HepG2 (cell line): ENCODE measurements around the gene TMEM95. TPM values are rescaled to one million over a fixed set of nuclear protein-coding genes. Genes with fewer than 3 reads are reported as not detected.

Experiments used
- ARNTL ChIP-seq: sonication (generic); formaldehyde crosslinking; IDR thresholded peaks from 2 replicates; pipeline ENCODE4 v1.4.0; 2020; ENCODE audit warnings: mild to moderate bottlenecking, missing genetic modification reagents
- CCAR2 ChIP-seq: fragments of 200-400 bp; formaldehyde crosslinking; optimal IDR thresholded peaks from 2 replicates; pipeline ENCODE3; 2018; ENCODE audit warnings: low read depth, mild to moderate bottlenecking, low read length, moderate library complexity
- DR1 ChIP-seq: sonication (generic); formaldehyde crosslinking; IDR thresholded peaks from 2 replicates; pipeline ENCODE4 v1.8.0; 2021; ENCODE audit warnings: mild to moderate bottlenecking, missing genetic modification reagents, inconsistent platforms
- JDP2 ChIP-seq: sonication (generic); formaldehyde crosslinking; IDR thresholded peaks from 2 replicates; pipeline ENCODE4 v1.8.1; 2022; ENCODE audit warnings: missing genetic modification reagents, borderline replicate concordance
- KDM6A ChIP-seq: IDR thresholded peaks from 2 replicates; pipeline ENCODE4 v1.6.1; 2016; ENCODE audit warnings: low read depth
- KLF13 ChIP-seq: sonication (generic); formaldehyde crosslinking; IDR thresholded peaks from 2 replicates; pipeline ENCODE4 v1.4.0; 2020; ENCODE audit warnings: mild to moderate bottlenecking, missing genetic modification reagents
- LCORL ChIP-seq, 2 experiments: fragments of 450-650 bp in 1 of 2; sonication (generic) in 1 of 2; formaldehyde crosslinking in 1 of 2; IDR thresholded peaks; 2 replicates each; pipeline versions ENCODE4 v1.5.0 to v1.6.1; 2017 to 2020; ENCODE audit warnings: antibody characterized with exemption in 1 of 2, missing genetic modification reagents in 1 of 2
- MED1 ChIP-seq: sonication (generic); formaldehyde crosslinking; IDR thresholded peaks from 2 replicates; pipeline ENCODE4 v1.4.0; 2020; ENCODE audit warnings: missing genetic modification reagents
- PHF5A ChIP-seq: IDR thresholded peaks from one replicate; pipeline ENCODE4 v1.6.1; 2018; ENCODE audit warnings: low read depth, missing genetic modification reagents; ENCODE audit not compliant: unreplicated experiment
- PITX1 ChIP-seq: sonication (generic); formaldehyde crosslinking; IDR thresholded peaks from 2 replicates; pipeline ENCODE4 v1.5.1; 2020; ENCODE audit warnings: mild to moderate bottlenecking, missing genetic modification reagents
- RBFOX2 ChIP-seq: fragments of 200-400 bp; formaldehyde crosslinking; IDR thresholded peaks from 2 replicates; pipeline ENCODE4 v1.6.1; 2017; ENCODE audit warnings: low read depth, mild to moderate bottlenecking, low read length
- SIX1 ChIP-seq: sonication (generic); formaldehyde crosslinking; IDR thresholded peaks from 2 replicates; pipeline ENCODE4 v1.4.0; 2020; ENCODE audit warnings: missing genetic modification reagents, borderline replicate concordance
- SP4 ChIP-seq: sonication (generic); formaldehyde crosslinking; IDR thresholded peaks from 2 replicates; pipeline ENCODE4 v1.8.1; 2023; ENCODE audit warnings: mild to moderate bottlenecking, missing genetic modification reagents
- TBX2 ChIP-seq: sonication (generic); formaldehyde crosslinking; IDR thresholded peaks from 2 replicates; pipeline ENCODE4 v1.5.0; 2020; ENCODE audit warnings: missing genetic modification reagents, mild to moderate bottlenecking, borderline replicate concordance
- ZNF766 ChIP-seq: sonication (generic); formaldehyde crosslinking; IDR thresholded peaks from 2 replicates; pipeline ENCODE4 v1.5.0; 2020; ENCODE audit warnings: missing genetic modification reagents, borderline replicate concordance
- ZNF878 ChIP-seq: sonication (generic); formaldehyde crosslinking; IDR thresholded peaks from 2 replicates; pipeline ENCODE4 v1.8.1; 2023; ENCODE audit warnings: mild to moderate bottlenecking, missing genetic modification reagents, moderate library complexity
- polyA plus RNA-seq, 8 experiments: library from polyadenylated mRNA; depleted of rRNA in 3 of 8; stranded (reverse) in 7 of 8; unstranded in 1 of 8; fragments of >200 nt; fragmentation: Illumina TruSeq in 4 of 8; extraction: Trizol in 4 of 8; gene quantifications; 2 replicates each; pipeline versions ENCODE4 v1.2.1 to v1.2.3, GENCODE V29; 2011 to 2016; ENCODE audit warnings: low read depth in 4 of 8, missing spikeins in 1 of 8, mixed read lengths in 1 of 8; ENCODE audit not compliant: insufficient read depth in 1 of 8
- total RNA-seq, 5 experiments: library from RNA; depleted of rRNA; stranded (reverse); fragments of >200 nt; fragmentation: Illumina TruSeq; extraction: Trizol; gene quantifications; 2 replicates each; pipeline ENCODE4 v1.2.3, GENCODE V29; 2016; ENCODE audit warnings: low read depth in 1 of 5
- TF ChIP-seq, protein P1 (sequence below): sonication (generic); formaldehyde crosslinking; IDR thresholded peaks from 2 replicates; pipeline ENCODE4 v1.4.0; 2020; ENCODE audit warnings: missing genetic modification reagents, low read depth, mild to moderate bottlenecking, borderline replicate concordance
- TF ChIP-seq, protein P2 (sequence below): sonication (generic); formaldehyde crosslinking; IDR thresholded peaks from 2 replicates; pipeline ENCODE4 v1.5.0; 2020; ENCODE audit warnings: mild to moderate bottlenecking, missing genetic modification reagents, borderline replicate concordance
- TF ChIP-seq, protein P3 (sequence below): sonication (generic); formaldehyde crosslinking; conservative IDR thresholded peaks from 2 replicates; pipeline ENCODE4 v1.4.0; 2020; ENCODE audit warnings: mild to moderate bottlenecking, missing genetic modification reagents, moderate library complexity

Gene TMEM95
- total and polyA plus RNA-seq, 2 of the 13 experiments (the other 11 are each of a cell fraction or from before 2014, with no cell fraction given), result not detected

DNA sequence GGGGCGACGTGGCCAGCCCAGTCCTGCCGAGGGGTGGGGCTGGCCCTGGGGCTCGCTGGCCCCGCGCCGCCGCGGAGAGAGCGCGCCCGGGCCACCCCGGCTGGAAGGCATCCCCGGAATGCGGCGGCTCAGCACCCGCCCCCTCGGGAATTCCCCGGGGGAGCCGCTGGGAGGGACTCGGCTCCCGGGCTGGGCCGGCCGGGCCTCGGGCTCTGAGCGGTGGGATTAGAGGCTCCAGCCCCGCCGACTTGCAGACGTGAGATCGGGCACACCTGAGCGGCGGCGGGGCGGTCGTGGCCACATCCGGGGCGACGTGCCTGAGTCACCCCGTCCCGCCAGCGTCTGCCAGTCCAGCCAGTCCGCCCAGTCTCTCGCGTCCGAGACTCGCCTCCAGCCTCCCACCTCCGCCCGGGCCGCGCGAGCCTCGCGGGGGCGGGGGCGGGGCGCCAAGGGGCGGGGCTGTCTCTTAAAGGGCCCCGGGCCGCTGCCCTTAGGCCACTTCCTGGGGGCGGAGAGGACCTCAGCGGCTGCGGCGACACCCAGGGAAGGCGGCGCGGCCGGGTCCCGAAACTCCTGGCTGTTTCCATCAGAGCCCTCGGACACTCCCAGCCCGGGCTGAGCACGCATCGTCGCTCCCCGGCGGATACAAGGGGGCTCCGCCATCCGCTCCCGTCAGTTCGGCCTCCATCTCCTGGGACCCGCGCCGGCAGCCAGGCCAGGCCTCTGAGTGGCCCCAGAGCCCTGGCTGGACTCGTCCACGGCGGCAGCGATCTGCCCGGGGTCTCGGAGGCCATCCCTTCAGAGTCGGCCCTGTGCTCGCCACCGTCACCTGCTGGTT, 3.1 kb upstream of the TMEM95 start, which contains the start of gene KCTD11 (continued):
- TF ChIP-seq ZNF878 (CRISPR knock-in tag), result no peak
- 0 out of 2 replicates have a peak, but pooled peaks have one; percentile 17 for TF ChIP-seq SIX1 (CRISPR knock-in tag)
- TF ChIP-seq PITX1, result peak; percentile 56
- peak; percentile 79 for TF ChIP-seq RBFOX2
- TF ChIP-seq, protein P1, sequence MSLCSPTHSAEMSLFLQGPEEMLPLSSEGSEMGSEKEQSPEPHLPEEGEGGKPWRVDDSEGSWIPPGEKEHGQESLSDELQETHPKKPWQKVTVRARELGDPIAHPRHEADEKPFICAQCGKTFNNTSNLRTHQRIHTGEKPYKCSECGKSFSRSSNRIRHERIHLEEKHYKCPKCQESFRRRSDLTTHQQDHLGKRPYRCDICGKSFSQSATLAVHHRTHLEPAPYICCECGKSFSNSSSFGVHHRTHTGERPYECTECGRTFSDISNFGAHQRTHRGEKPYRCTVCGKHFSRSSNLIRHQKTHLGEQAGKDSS (CRISPR knock-in tag), result peak; percentile 16; the same call in 1 of the 2 replicates
- peak; percentile 53; the same call in 1 of the 2 replicates for TF ChIP-seq ARNTL
- TF ChIP-seq PHF5A (CRISPR knock-in tag), result peak; percentile 65
- no peak for TF ChIP-seq LCORL (IDR thresholded peaks at IDR 0.05)
- TF ChIP-seq LCORL (CRISPR knock-in tag; IDR thresholded peaks at IDR 0.05), result peak; percentile 58
- TF ChIP-seq SP4 (CRISPR knock-in tag), result peak; percentile 86
- 0 out of 2 replicates have a peak, but pooled peaks have one; percentile 1 for TF ChIP-seq ZNF766
- 0 out of 2 replicates have a peak, but pooled peaks have one; percentile 24 for TF ChIP-seq KLF13
- TF ChIP-seq DR1 (CRISPR knock-in tag), result peak; percentile 54; the same call in 1 of the 2 replicates
- TF ChIP-seq, protein P2, sequence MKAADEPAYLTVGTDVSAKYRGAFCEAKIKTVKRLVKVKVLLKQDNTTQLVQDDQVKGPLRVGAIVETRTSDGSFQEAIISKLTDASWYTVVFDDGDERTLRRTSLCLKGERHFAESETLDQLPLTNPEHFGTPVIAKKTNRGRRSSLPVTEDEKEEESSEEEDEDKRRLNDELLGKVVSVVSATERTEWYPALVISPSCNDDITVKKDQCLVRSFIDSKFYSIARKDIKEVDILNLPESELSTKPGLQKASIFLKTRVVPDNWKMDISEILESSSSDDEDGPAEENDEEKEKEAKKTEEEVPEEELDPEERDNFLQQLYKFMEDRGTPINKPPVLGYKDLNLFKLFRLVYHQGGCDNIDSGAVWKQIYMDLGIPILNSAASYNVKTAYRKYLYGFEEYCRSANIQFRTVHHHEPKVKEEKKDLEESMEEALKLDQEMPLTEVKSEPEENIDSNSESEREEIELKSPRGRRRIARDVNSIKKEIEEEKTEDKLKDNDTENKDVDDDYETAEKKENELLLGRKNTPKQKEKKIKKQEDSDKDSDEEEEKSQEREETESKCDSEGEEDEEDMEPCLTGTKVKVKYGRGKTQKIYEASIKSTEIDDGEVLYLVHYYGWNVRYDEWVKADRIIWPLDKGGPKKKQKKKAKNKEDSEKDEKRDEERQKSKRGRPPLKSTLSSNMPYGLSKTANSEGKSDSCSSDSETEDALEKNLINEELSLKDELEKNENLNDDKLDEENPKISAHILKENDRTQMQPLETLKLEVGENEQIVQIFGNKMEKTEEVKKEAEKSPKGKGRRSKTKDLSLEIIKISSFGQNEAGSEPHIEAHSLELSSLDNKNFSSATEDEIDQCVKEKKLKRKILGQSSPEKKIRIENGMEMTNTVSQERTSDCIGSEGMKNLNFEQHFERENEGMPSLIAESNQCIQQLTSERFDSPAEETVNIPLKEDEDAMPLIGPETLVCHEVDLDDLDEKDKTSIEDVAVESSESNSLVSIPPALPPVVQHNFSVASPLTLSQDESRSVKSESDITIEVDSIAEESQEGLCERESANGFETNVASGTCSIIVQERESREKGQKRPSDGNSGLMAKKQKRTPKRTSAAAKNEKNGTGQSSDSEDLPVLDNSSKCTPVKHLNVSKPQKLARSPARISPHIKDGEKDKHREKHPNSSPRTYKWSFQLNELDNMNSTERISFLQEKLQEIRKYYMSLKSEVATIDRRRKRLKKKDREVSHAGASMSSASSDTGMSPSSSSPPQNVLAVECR (CRISPR knock-in tag), result peak; percentile 87
- TF ChIP-seq CCAR2, result no peak
- peak; percentile 63; the same call in 1 of the 2 replicates for TF ChIP-seq TBX2
- TF ChIP-seq JDP2 (CRISPR knock-in tag), result no peak
- TF ChIP-seq, protein P3, sequence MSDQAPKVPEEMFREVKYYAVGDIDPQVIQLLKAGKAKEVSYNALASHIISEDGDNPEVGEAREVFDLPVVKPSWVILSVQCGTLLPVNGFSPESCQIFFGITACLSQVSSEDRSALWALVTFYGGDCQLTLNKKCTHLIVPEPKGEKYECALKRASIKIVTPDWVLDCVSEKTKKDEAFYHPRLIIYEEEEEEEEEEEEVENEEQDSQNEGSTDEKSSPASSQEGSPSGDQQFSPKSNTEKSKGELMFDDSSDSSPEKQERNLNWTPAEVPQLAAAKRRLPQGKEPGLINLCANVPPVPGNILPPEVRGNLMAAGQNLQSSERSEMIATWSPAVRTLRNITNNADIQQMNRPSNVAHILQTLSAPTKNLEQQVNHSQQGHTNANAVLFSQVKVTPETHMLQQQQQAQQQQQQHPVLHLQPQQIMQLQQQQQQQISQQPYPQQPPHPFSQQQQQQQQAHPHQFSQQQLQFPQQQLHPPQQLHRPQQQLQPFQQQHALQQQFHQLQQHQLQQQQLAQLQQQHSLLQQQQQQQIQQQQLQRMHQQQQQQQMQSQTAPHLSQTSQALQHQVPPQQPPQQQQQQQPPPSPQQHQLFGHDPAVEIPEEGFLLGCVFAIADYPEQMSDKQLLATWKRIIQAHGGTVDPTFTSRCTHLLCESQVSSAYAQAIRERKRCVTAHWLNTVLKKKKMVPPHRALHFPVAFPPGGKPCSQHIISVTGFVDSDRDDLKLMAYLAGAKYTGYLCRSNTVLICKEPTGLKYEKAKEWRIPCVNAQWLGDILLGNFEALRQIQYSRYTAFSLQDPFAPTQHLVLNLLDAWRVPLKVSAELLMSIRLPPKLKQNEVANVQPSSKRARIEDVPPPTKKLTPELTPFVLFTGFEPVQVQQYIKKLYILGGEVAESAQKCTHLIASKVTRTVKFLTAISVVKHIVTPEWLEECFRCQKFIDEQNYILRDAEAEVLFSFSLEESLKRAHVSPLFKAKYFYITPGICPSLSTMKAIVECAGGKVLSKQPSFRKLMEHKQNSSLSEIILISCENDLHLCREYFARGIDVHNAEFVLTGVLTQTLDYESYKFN (CRISPR knock-in tag), result peak; percentile 62
- no peak for TF ChIP-seq KDM6A (CRISPR knock-in tag)
- TF ChIP-seq MED1, result peak; percentile 51
